Osteocyte (in vitro differentiated cells): ENCODE data around the gene FOXD1. TPM values are rescaled to one million over a fixed set of nuclear protein-coding genes. Genes with fewer than 3 reads are reported as not detected.

Source experiments
- DNase-seq: peaks from one replicate; pipeline ENCODE4 v3.0.0; 2021; ENCODE audit warnings: mixed read lengths; ENCODE audit not compliant: unreplicated experiment; ENCODE audit errors: extremely low spot score
- H3K27ac Mint-ChIP-seq: one replicate; pipeline ENCODE4 v1.8.0; 2021; ENCODE audit warnings: mild to moderate bottlenecking, mixed read lengths; ENCODE audit not compliant: unreplicated experiment
- H3K27me3 Mint-ChIP-seq: one replicate; pipeline ENCODE4 v1.8.0; 2021; ENCODE audit warnings: mixed read lengths; ENCODE audit not compliant: unreplicated experiment
- H3K36me3 Mint-ChIP-seq: one replicate; pipeline ENCODE4 v1.8.0; 2021; ENCODE audit warnings: mixed read lengths; ENCODE audit not compliant: unreplicated experiment
- H3K4me1 Mint-ChIP-seq: one replicate; pipeline ENCODE4 v1.8.0; 2021; ENCODE audit warnings: mixed read lengths; ENCODE audit not compliant: unreplicated experiment
- H3K4me3 Mint-ChIP-seq: one replicate; pipeline ENCODE4 v1.8.0; 2021; ENCODE audit warnings: mild to moderate bottlenecking, moderate library complexity, mixed read lengths; ENCODE audit not compliant: unreplicated experiment
- H3K9me3 Mint-ChIP-seq: one replicate; pipeline ENCODE4 v1.8.0; 2021; ENCODE audit warnings: mixed read lengths; ENCODE audit not compliant: unreplicated experiment
- CTCF ChIP-seq: fragments of 200-600 bp; sonication (generic); IDR thresholded peaks from 2 replicates; pipeline ENCODE4 v1.5.0; 2021; ENCODE audit warnings: antibody characterized with exemption, mild to moderate bottlenecking, moderate library complexity
- total RNA-seq: library from RNA; stranded (reverse); gene quantifications from 2 replicates; pipeline ENCODE4 v1.2.1, GENCODE V29; 2021

FOXD1 gene
- total RNA-seq, 1 donor from 2014 or later: 64.1 TPM

GRCh38 chr5:73438645-73439470, 9.7 kb downstream of the FOXD1 start:
- Mint-ChIP-seq H3K9me3 (no peaks in the 10 kb centered on the region), H3K36me3 (peaks cover 16% of the 10 kb centered on the region), H3K4me3 (no peak overlapping the region), H3K4me1 (peaks cover 67% of the 10 kb centered on the region), H3K27ac (peak overlapping the region; percentile 94), H3K27me3 (peaks cover 12% of the 10 kb centered on the region)
- TF ChIP-seq CTCF: no peak
- DNase-seq: no peak

GRCh38 chr5:73437777-73438644, 10.6 kb downstream of the FOXD1 start:
- peak overlapping the region; percentile 73 for H3K4me3 Mint-ChIP-seq
- peaks cover 9% of the 10 kb centered on the region for H3K36me3 Mint-ChIP-seq
- no peak for DNase-seq
- H3K27me3 Mint-ChIP-seq: peaks cover 12% of the 10 kb centered on the region
- H3K27ac Mint-ChIP-seq: peak overlapping the region; percentile 94
- H3K9me3 Mint-ChIP-seq: no peaks in the 10 kb centered on the region
- peaks cover 61% of the 10 kb centered on the region for H3K4me1 Mint-ChIP-seq
- TF ChIP-seq CTCF: no peak

GRCh38 chr5:73437101-73437776, 11.3 kb downstream of the FOXD1 start:
- no peaks in the 10 kb centered on the region for H3K9me3 Mint-ChIP-seq
- peaks cover 54% of the 10 kb centered on the region for H3K4me1 Mint-ChIP-seq
- peak overlapping the region; percentile 73 for H3K4me3 Mint-ChIP-seq
- peak overlapping the region; percentile 94 for H3K27ac Mint-ChIP-seq
- peak; percentile 90 for DNase-seq
- H3K36me3 Mint-ChIP-seq: peaks cover under 1% of the 10 kb centered on the region
- peaks cover 7% of the 10 kb centered on the region for H3K27me3 Mint-ChIP-seq
- TF ChIP-seq CTCF: peak; percentile 77

- no peak for DNase-seq
- no peak overlapping the region for H3K4me3 Mint-ChIP-seq
- peaks cover 47% of the 10 kb centered on the region for H3K4me1 Mint-ChIP-seq
- no peak for TF ChIP-seq CTCF
- H3K36me3 Mint-ChIP-seq: no peaks in the 10 kb centered on the region
- peak overlapping the region; percentile 94 for H3K27ac Mint-ChIP-seq
- no peaks in the 10 kb centered on the region for H3K9me3 Mint-ChIP-seq
- peaks cover 6% of the 10 kb centered on the region for H3K27me3 Mint-ChIP-seq
These were observed 12.0 kb downstream of the FOXD1 start for GRCh38 chr5:73436535-73437100.
